Measurements from ENCODE around the gene CCDC63. TPM values are rescaled to one million over a fixed set of nuclear protein-coding genes. Genes with fewer than 3 reads are reported as not detected.

The CCDC63 gene
- 1 to 10 TPM in 1 of 2 donors, under 1 TPM in 1; 0.95 to 3.1 TPM for total RNA-seq
- 0.39 TPM for polyA plus RNA-seq (2013, experiment 1 of 2)
- not detected for polyA plus RNA-seq (2013, experiment 2 of 2)
- long read RNA-seq, experiment 1, partial matches to known transcripts: 0 of 1 reads
- long read RNA-seq, experiment 1, other reads (novel, unspliced or antisense): 1 of 1 reads
- long read RNA-seq, experiment 2, partial matches to known transcripts: 1 of 2 reads
- long read RNA-seq, experiment 2, other reads (novel, unspliced or antisense): 1 of 2 reads
- long read RNA-seq, experiment 3, partial matches to known transcripts: 2 of 8 reads
- long read RNA-seq, experiment 3, other reads (novel, unspliced or antisense): 6 of 8 reads
- long read RNA-seq, experiment 4, partial matches to known transcripts: 1 of 4 reads
- long read RNA-seq, experiment 4, other reads (novel, unspliced or antisense): 3 of 4 reads

GRCh38 chr12:110846615-110847566 lies at the start of gene CCDC63:
Gene CCDC63, plus strand, starts transcription at chr12:110846987. Its CDS starts 5,968 bp downstream, at chr12:110852955.
- no peaks in the 10 kb centered on the region for H3K27me3 ChIP-seq (ENCODE audit: control insufficient read depth, insufficient read depth, low read length, poor library complexity, severe bottlenecking)
- no peaks in the 10 kb centered on the region for H3K4me1 Mint-ChIP-seq
- H3K27ac ChIP-seq (ENCODE audit: low read depth, low read length): no peak within 1 kb of the TSS
- H3K27ac Mint-ChIP-seq: peak within 1 kb of the TSS; percentile 91
- no peaks in the 10 kb centered on the region for H3K4me1 ChIP-seq (ENCODE audit: control insufficient read depth, insufficient read depth, low read length)
- WGBS, 2 experiments (ENCODE audit: insufficient coverage in 1 of 2, insufficient read length in 1 of 2): 21 to 33% methylated on average over 22 to 59 of the region's 60 CpGs
- peak; percentile 95 for DNase-seq
- peak within 1 kb of the TSS; percentile 73 for H3K4me3 Mint-ChIP-seq
- H3K9ac ChIP-seq (ENCODE audit: extremely low read depth, low read length, poor library complexity, severe bottlenecking): peak within 1 kb of the TSS; percentile 79
- peaks cover 3% of the 10 kb centered on the region for H3K27me3 Mint-ChIP-seq (ENCODE audit: insufficient read depth)
- peak within 1 kb of the TSS; percentile 84 for H3K4me3 ChIP-seq (ENCODE audit: low read length)
- H3K36me3 ChIP-seq (ENCODE audit: control insufficient read depth, insufficient read depth, low read length): no peaks in the 10 kb centered on the region
- H3K36me3 Mint-ChIP-seq (ENCODE audit: low read depth): no peaks in the 10 kb centered on the region
- no peaks in the 10 kb centered on the region for H3K9me3 ChIP-seq (ENCODE audit: control insufficient read depth, low read length)
- H3K9me3 Mint-ChIP-seq: no peaks in the 10 kb centered on the region
- peak; percentile 75 for TF ChIP-seq CTCF (conservative IDR thresholded peaks at IDR 0.05)

- H3K27ac ChIP-seq (ENCODE audit: low read depth, low read length): no peak overlapping the region
- no peaks in the 10 kb centered on the region for H3K4me1 ChIP-seq (ENCODE audit: control insufficient read depth, insufficient read depth, low read length)
- peaks cover 69% of the 10 kb centered on the region for H3K27me3 Mint-ChIP-seq (ENCODE audit: insufficient read depth)
- no peak overlapping the region for H3K27ac Mint-ChIP-seq
- H3K36me3 ChIP-seq (ENCODE audit: control insufficient read depth, insufficient read depth, low read length): no peaks in the 10 kb centered on the region
- H3K9ac ChIP-seq (ENCODE audit: extremely low read depth, low read length, poor library complexity, severe bottlenecking): no peak overlapping the region
- H3K4me3 ChIP-seq (ENCODE audit: low read length): no peak overlapping the region
- H3K9me3 Mint-ChIP-seq: peaks cover 23% of the 10 kb centered on the region
- WGBS, 2 experiments (ENCODE audit: insufficient coverage in 1 of 2, insufficient read length in 1 of 2): 80 to 100% methylated on average over 1 to 3 of the region's 3 CpGs
- H3K9me3 ChIP-seq (ENCODE audit: control insufficient read depth, low read length): no peaks in the 10 kb centered on the region
- no peaks in the 10 kb centered on the region for H3K36me3 Mint-ChIP-seq (ENCODE audit: low read depth)
- H3K4me1 Mint-ChIP-seq: no peaks in the 10 kb centered on the region
- no peak for DNase-seq
- no peak for TF ChIP-seq CTCF (conservative IDR thresholded peaks at IDR 0.05)
- H3K4me3 Mint-ChIP-seq: no peak overlapping the region
- peaks cover 61% of the 10 kb centered on the region for H3K27me3 ChIP-seq (ENCODE audit: control insufficient read depth, insufficient read depth, low read length, poor library complexity, severe bottlenecking)
These were observed 48.3 kb upstream of the CCDC63 start for GRCh38 chr12:110798461-110798860.

- H3K36me3 ChIP-seq (ENCODE audit: control insufficient read depth, insufficient read depth, low read length): no peaks in the 10 kb centered on the region
- no peaks in the 10 kb centered on the region for H3K4me1 ChIP-seq (ENCODE audit: control insufficient read depth, insufficient read depth, low read length)
- H3K27me3 ChIP-seq (ENCODE audit: control insufficient read depth, insufficient read depth, low read length, poor library complexity, severe bottlenecking): peaks cover 38% of the 10 kb centered on the region
- Mint-ChIP-seq H3K27ac (no peak overlapping the region), H3K4me3 (no peak overlapping the region), H3K4me1 (no peaks in the 10 kb centered on the region), H3K9me3 (peaks cover 34% of the 10 kb centered on the region), H3K36me3 (ENCODE audit: low read depth) (no peaks in the 10 kb centered on the region), H3K27me3 (ENCODE audit: insufficient read depth) (peaks cover 56% of the 10 kb centered on the region)
- H3K27ac ChIP-seq (ENCODE audit: low read depth, low read length): no peak overlapping the region
- no peak overlapping the region for H3K4me3 ChIP-seq (ENCODE audit: low read length)
- DNase-seq: no peak
- H3K9me3 ChIP-seq (ENCODE audit: control insufficient read depth, low read length): peaks cover 8% of the 10 kb centered on the region
- no peak for TF ChIP-seq CTCF (conservative IDR thresholded peaks at IDR 0.05)
- H3K9ac ChIP-seq (ENCODE audit: extremely low read depth, low read length, poor library complexity, severe bottlenecking): no peak overlapping the region
These were observed 44.3 kb upstream of the CCDC63 start for GRCh38 chr12:110802489-110802888.
